ENCODE results near the gene RPL28. TPM values are rescaled to one million over a fixed set of nuclear protein-coding genes. Genes with fewer than 3 reads are reported as not detected.

RPL28 gene
- total RNA-seq, 2 donors from 2014 or later, result 175 to 319 TPM

DNA sequence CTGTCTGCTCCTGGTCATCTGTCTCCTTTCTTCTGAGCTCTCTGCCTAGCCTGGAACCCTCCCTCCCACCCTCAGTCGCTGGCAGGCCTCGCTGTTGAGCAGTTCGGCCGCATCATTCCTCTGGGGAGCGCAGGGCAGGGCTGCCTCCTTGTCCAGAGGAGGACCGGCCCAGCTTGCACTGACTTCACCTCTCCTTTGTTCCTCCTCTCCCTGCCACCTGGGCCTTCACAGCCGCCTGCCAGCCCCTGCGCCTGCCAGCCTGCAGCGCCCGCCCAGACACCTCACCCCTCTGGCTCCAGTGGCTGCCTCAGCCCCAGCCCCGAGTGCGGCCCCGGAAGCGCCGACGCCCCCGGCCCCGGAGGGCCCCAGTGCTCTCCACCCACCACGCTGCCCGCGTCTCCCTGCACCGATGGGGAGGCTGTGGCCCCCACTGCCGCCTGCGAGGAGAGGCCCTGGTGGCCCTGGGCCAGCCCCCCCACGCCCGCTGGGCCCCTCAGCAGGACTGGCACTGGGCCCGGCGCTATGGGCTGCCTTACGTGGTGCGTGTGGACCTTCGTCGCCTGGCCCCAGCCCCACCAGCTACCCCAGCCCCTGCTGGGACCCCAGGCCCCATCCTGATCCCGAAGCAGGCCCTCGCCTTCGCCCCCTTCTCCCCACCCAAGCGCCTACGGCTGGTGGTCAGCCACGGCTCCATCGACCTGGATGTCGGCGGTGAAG lies 38.8 kb upstream of the RPL28 start:
- Histone ChIP-seq H3K4me3 (no peak overlapping the region), H3K36me3 (peaks cover 14% of the 10 kb centered on the region), H3K4me1 (peaks cover 0 to 9% of the 10 kb centered on the region in 2 donors), H3K27ac (no peak overlapping the region), H3K27me3 (peaks cover 3 to 5% of the 10 kb centered on the region in 2 donors), H3K9me3 (no peaks in the 10 kb centered on the region)
- TF ChIP-seq, protein P1, sequence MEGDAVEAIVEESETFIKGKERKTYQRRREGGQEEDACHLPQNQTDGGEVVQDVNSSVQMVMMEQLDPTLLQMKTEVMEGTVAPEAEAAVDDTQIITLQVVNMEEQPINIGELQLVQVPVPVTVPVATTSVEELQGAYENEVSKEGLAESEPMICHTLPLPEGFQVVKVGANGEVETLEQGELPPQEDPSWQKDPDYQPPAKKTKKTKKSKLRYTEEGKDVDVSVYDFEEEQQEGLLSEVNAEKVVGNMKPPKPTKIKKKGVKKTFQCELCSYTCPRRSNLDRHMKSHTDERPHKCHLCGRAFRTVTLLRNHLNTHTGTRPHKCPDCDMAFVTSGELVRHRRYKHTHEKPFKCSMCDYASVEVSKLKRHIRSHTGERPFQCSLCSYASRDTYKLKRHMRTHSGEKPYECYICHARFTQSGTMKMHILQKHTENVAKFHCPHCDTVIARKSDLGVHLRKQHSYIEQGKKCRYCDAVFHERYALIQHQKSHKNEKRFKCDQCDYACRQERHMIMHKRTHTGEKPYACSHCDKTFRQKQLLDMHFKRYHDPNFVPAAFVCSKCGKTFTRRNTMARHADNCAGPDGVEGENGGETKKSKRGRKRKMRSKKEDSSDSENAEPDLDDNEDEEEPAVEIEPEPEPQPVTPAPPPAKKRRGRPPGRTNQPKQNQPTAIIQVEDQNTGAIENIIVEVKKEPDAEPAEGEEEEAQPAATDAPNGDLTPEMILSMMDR (IDR thresholded peaks at IDR 0.05), result no peak
- no peak for DNase-seq (ENCODE audit: low spot score)

DNA sequence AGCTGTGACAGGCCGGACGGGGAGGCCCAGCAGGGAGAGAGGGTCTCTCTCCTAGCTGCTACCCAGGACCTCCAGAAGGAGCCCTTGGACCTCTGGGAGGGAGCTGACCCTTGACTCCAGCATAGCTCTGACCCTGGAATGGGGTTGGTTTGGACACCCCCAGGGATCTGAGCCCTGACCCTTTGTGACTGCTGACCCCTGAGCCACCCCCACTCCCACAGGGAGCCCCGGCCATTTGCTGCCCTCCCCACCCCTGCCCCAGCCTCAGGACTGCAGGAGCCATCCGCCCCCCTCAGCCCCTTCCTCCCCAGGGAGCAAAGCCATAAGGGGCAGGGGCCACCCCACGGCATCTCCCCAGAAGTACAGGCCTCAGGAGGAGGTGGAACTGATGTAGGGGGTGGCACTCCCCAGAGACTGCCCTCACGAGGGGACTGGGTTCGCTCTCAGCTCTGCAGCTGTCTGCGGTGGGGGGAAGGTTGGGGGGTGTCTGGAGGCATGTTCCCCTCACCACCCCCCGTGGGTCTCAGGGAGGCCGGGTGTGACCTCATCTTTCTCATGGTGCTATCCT lies 38.2 kb upstream of the RPL28 start:
- no peak for DNase-seq (ENCODE audit: low spot score)

DNA sequence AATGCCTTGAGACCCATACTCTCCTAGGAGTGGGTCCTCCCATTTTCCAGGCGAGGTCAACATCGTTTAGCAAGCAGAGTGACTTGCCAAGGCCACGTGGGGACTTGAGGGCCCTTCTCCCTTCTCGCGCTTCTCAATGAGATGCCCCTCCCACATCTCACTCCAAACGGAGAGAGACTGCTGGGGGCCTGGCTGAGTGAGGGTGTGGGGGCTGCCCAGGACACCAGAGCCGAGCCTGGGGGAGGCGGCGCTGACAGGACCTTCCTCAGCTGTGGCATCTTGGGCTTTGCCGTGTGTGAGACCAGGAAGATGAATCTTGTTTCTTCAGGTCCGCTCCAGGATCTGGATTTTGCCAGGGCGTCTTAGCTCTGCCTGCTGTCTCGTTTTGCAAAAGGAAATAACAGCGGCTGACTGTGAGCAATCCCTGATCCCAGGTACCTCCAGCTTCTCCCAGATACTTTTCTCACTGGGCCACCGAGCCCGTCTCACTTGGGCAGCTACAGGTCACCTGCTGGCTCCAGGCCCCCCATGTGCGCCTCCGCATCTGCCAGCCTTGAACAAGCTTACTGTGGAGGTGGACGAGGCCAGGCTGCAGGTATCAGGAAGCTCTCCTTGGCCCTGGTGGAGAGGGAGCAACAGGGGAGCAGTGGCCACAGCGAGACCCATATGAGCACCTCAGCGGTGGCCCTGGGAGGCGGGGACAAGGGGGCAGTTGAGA lies 37.3 kb upstream of the RPL28 start:
- peaks cover 4% of the 10 kb centered on the region for H3K36me3 ChIP-seq
- TF ChIP-seq, protein P1 (IDR thresholded peaks at IDR 0.05), result no peak
- H3K27me3 ChIP-seq, result peaks cover 18 to 20% of the 10 kb centered on the region in 2 donors
- no peak for DNase-seq (ENCODE audit: low spot score)
- peaks cover 0 to 14% of the 10 kb centered on the region in 2 donors for H3K4me1 ChIP-seq
- no peak overlapping the region for H3K27ac ChIP-seq
- H3K9me3 ChIP-seq, result no peaks in the 10 kb centered on the region
- no peak overlapping the region for H3K4me3 ChIP-seq

More for the DNA sequence above, 38.2 kb upstream of the RPL28 start:
- Histone ChIP-seq H3K4me1 (peaks cover 0 to 9% of the 10 kb centered on the region in 2 donors), H3K36me3 (peaks cover 10% of the 10 kb centered on the region), H3K4me3 (no peak overlapping the region), H3K27ac (no peak overlapping the region), H3K9me3 (no peaks in the 10 kb centered on the region), H3K27me3 (peaks cover 9 to 11% of the 10 kb centered on the region in 2 donors)
- TF ChIP-seq, protein P1 (IDR thresholded peaks at IDR 0.05), result no peak

DNA sequence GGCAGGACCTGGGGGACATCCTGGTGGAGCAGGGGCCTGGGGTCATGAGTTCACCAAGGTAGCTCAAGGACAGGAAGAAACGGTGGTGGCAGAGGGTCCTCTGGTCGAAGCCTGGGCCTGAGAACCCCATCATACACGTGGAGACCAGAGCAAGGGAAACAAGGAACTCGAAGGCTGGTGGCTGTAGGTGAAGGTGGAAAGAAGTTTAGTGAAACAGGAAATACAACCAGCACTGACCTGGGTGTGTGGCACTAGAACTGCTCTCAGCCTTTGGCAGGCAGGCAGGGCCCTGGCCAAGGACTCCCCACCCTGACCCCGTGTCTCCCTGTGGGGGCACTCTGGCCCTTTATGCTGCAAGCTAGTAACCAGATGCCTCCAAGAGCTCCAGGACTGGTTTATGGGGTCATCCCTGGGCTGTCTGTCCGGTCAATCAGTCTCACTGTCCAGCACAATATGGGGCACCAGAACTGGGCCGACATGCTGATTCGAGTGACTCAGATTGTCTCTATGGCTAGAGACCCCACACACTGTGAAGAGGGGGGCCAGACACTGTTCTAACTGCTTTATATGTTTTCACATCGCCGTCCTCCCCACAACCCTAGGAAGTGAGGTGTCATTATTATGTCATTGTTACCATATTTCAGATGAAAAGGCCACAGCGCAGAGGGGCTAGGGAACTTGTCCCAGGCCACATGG lies 35.0 kb upstream of the RPL28 start:
- TF ChIP-seq, protein P1 (IDR thresholded peaks at IDR 0.05), result no peak
- H3K9me3 ChIP-seq, result no peaks in the 10 kb centered on the region
- H3K4me3 ChIP-seq, result no peak overlapping the region
- peaks cover 21 to 33% of the 10 kb centered on the region in 2 donors for H3K27me3 ChIP-seq
- H3K4me1 ChIP-seq, result peaks cover 0 to 29% of the 10 kb centered on the region in 2 donors
- no peak overlapping the region for H3K27ac ChIP-seq
- DNase-seq (ENCODE audit: low spot score), result no peak
- H3K36me3 ChIP-seq, result peaks cover 4% of the 10 kb centered on the region

DNA sequence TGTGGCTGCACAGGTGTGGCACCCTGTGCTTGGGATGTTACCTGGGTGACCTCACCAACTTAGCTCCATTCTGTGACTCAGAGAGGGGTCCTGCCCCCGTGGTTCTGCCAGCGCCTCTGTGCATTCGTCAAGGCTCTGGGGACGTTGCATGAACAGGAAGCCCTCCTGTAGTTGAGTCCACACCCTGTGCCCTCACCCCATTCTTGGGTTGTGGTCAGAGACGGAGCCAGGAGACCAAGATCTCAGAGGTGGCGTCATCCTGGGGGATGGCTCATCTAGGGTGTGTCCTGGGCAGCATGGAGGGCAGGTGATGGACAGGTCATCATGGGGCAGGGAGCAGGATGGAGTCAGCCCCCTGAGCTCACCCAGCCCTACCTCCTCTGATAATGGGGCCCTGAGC lies 33.7 kb upstream of the RPL28 start:
- no peak for DNase-seq (ENCODE audit: low spot score)
- TF ChIP-seq, protein P1 (IDR thresholded peaks at IDR 0.05), result no peak
- Histone ChIP-seq H3K4me3 (no peak overlapping the region), H3K4me1 (peaks cover 0 to 23% of the 10 kb centered on the region in 2 donors), H3K36me3 (peaks cover 3% of the 10 kb centered on the region), H3K27me3 (peaks cover 21 to 33% of the 10 kb centered on the region in 2 donors), H3K9me3 (no peaks in the 10 kb centered on the region), H3K27ac (no peak overlapping the region)

Measured in right atrium auricular region (tissue), 2 donors.